IPS-18a (cell line): ENCODE data around the gene RNF220.
A peak's percentile ranks its signal among the peaks of the same experiment; 100 is the strongest.

Source experiments
- H3K27ac ChIP-seq: one replicate; pipeline ENCODE4 v1.5.1; 2013; ENCODE audit warnings: low read length
- H3K27me3 ChIP-seq: one replicate; pipeline ENCODE4 v1.6.1; 2013; ENCODE audit warnings: mild to moderate bottlenecking, low read length; ENCODE audit not compliant: control insufficient read depth, insufficient read depth
- H3K36me3 ChIP-seq: one replicate; pipeline ENCODE4 v1.6.1; 2013; ENCODE audit warnings: low read depth, low read length; ENCODE audit not compliant: control insufficient read depth
- H3K4me1 ChIP-seq: one replicate; pipeline ENCODE4 v1.6.1; 2013; ENCODE audit warnings: low read depth, low read length; ENCODE audit not compliant: control insufficient read depth
- H3K4me3 ChIP-seq: one replicate; pipeline ENCODE4 v1.5.1; 2013; ENCODE audit warnings: low read length
- H3K9ac ChIP-seq: one replicate; pipeline ENCODE4 v1.6.1; 2013; ENCODE audit warnings: mild to moderate bottlenecking, low read length, moderate library complexity
- H3K9me3 ChIP-seq: one replicate; pipeline ENCODE4 v1.6.1; 2013; ENCODE audit warnings: low read depth, low read length; ENCODE audit not compliant: control insufficient read depth

RNF220 gene

DNA sequence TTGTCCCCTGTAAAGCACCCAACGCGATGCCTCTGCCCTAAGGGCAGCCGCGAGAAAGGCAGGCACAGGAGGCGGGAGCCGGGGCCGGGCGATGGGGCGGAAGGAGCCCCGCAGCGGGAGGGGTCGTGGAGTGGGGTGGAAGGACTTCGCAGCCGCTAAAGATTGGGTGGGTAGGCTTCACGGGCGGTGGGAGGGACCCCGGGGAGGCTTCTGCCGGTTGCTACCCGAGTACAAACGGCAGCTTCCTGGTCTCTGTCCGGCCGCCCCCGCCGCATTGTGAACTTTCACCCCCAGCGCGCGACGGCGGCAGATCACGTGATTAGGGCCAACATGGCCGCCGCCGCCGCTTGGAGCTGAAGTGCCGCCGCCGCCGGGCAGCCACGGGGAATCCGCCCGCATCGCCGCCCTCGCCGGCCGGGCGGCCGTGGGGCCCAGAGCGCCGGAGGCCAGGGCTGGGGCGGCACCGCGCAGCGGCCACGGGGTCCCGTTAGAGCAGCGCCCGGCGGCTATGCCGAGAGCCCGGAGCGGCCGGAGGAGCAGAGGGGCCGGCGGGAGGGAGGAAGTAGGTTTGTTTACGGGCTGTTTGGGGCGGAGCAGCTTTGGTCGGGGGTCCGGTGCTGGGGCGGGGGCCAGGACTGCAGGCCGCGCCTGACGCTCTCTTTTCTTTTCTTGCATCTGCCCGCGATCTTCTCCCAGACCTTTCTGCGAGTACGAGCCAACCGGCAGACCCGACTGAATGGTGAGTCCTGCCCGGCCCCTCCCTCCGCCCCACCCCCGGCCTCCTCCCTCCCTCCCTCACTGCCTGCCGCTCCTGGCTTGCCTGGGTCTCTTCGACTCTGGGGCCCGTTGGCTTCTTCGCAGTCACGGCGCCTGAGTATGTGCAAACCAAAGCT is 226.8 kb downstream of the RNF220 start:
- H3K4me1 ChIP-seq = peaks cover 14% of the 10 kb centered on the region

DNA sequence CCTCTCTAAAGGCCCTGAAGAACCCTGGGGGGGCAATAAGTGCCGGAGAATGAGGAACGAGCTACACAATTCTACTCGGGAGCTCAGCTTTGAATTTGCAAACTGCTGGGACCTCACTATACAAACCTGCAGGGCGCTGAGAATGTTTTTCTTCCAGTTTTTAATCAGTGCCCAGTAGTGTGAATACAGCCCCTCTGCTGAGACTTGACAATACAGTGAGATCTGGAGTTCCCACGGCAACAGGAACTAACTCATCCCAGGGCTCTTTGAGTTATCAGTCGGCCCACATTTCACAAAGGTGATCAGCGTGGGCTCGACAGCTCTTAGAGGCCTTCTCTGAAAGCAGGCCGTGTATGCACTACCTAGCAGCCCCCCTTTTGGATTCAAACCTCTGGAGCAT is 227.5 kb downstream of the RNF220 start:
- Histone ChIP-seq H3K9me3 (no peaks in the 10 kb centered on the region), H3K27ac (peak overlapping the region; percentile 80), H3K4me3 (peak overlapping the region; percentile 91), H3K4me1 (peaks cover 14% of the 10 kb centered on the region), H3K36me3 (peaks cover 42% of the 10 kb centered on the region), H3K27me3 (no peaks in the 10 kb centered on the region), H3K9ac (peak overlapping the region; percentile 88)

More for the DNA sequence above, 226.8 kb downstream of the RNF220 start:
- Histone ChIP-seq H3K9me3 (no peaks in the 10 kb centered on the region), H3K9ac (peak overlapping the region; percentile 88), H3K27ac (peak overlapping the region; percentile 90), H3K27me3 (no peaks in the 10 kb centered on the region), H3K36me3 (peaks cover 38% of the 10 kb centered on the region), H3K4me3 (peak overlapping the region; percentile 91)

DNA sequence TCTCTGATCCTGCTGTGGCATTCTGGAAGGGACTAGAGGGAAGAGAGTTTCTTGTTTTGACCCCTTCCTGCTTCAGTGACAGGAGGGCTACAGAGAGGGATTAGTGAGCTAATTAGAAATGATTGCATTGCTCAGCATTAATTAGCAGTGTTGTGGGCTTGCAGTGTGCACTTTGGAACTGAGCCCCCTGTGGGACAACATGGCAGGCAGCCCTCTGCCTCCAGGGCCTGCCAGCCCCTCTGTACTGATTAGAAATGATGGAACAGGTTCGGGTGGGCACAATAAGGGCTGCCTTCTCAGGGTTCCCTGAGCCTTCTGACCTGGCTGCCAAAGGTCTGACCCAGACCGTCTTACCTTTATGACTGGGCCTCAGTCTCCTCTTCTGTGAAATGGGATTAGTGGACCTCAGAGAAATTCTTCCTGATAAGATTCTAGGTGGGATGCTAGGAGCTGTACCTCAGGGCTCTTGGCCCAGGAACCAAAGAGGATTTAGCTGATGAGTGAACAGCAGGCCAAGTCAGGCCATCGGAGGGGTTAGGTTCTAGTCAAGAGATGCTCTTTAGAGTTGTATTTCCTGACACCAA is 229.6 kb downstream of the RNF220 start:
- no peaks in the 10 kb centered on the region for H3K27me3 ChIP-seq
- peaks cover 14% of the 10 kb centered on the region for H3K4me1 ChIP-seq
- no peak overlapping the region for H3K9ac ChIP-seq
- H3K27ac ChIP-seq = no peak overlapping the region
- peaks cover 60% of the 10 kb centered on the region for H3K36me3 ChIP-seq
- H3K4me3 ChIP-seq = no peak overlapping the region
- no peaks in the 10 kb centered on the region for H3K9me3 ChIP-seq

DNA sequence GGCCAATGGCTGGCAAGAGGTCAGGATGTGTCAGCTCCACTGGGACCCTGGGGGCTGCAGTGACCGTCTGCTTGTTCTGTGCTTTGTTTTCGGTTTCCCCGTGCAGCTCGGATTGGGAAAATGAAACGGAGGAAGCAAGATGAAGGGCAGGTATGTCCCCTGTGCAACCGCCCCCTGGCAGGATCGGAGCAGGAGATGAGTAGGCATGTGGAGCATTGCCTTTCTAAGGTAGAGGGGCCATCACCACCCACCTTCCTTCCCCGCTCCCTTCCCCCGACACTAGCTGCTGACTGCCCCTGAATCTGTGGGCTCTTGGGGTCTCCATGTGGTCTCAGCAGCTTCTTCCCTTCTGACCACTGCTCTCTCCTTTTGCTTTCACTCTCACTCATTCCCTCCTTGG is 230.4 kb downstream of the RNF220 start:
- Histone ChIP-seq H3K4me3 (no peak overlapping the region), H3K9ac (no peak overlapping the region), H3K27ac (no peak overlapping the region), H3K9me3 (no peaks in the 10 kb centered on the region), H3K4me1 (peaks cover 14% of the 10 kb centered on the region), H3K27me3 (no peaks in the 10 kb centered on the region), H3K36me3 (peaks cover 60% of the 10 kb centered on the region)

DNA sequence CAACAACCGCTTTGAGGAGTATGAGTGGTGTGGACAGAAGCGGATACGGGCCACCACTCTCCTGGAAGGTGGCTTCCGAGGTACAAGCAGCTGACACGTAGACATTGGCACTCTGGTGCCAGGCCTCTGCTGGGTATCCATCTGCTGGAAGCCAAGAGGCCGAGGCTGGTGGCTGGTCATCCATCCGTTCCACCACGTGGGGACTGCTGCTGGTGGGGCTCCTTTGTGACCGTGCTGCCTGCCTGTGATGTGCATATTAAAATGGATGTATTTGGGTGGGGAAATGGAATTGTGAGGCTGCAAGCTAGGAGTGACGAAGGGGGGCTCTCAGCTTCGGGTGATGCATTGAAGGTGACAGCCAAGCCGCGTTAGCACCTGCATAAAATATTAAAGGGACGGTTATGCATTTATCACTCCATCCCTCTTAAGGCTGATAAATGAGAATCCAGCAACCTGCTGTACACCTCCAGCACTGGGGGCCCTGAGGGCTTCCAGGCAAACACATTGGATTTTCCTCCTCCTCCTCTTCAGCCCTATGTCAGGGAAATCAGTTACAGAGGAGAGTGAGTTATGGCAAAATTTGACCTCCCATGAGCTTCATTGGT is 231.1 kb downstream of the RNF220 start:
- Histone ChIP-seq H3K4me3 (no peak overlapping the region), H3K9ac (no peak overlapping the region), H3K4me1 (peaks cover 12% of the 10 kb centered on the region), H3K27ac (no peak overlapping the region), H3K36me3 (peaks cover 65% of the 10 kb centered on the region), H3K27me3 (no peaks in the 10 kb centered on the region), H3K9me3 (no peaks in the 10 kb centered on the region)

DNA sequence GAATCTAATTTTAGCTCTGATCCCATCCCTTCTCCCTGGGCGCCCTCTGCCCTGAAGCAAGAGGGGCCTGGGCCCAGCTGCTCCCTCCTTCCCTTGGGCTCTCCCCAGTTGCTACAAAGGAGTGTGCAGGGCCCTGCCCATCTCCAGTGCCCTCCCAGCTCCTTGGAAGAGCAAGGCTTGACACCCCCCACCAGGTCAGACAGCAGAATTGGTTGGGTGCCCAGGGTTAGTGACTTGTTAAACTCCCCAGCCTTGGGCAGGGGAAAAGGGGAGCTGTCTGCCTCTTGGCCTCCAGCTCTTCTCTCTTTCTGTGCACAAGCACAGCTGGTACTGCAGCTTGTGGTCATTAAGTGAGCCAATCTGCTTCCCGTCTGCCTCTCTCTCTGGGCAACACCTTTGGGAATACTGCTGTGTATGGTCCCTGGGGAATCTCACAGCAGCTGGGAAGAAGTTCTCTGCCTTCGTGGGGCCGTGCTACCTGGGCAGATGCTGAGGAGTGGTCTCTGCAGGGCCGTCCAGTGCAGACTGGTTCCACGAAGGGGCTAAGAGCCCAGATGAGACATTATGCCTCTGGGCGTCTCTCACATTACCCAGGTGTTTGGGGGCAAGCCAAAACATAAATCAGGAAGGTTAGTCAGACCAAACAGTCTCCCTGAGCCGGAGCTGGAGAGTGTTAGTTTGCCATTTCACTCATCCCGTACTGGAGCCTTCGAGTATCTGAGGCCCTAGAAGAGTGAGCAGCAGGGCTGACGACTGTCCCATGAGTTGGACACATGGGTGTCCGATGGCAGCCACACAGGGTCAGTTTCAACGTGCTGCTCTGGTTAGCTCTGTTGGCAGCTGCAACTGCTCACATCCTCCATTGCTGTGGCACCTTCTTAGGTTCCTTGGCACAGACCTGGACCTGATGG is 231.9 kb downstream of the RNF220 start:
- peaks cover 67% of the 10 kb centered on the region for H3K36me3 ChIP-seq
- no peak overlapping the region for H3K4me3 ChIP-seq
- H3K27ac ChIP-seq = no peak overlapping the region
- H3K4me1 ChIP-seq = peaks cover 9% of the 10 kb centered on the region
- H3K9ac ChIP-seq = no peak overlapping the region
- no peaks in the 10 kb centered on the region for H3K9me3 ChIP-seq
- no peaks in the 10 kb centered on the region for H3K27me3 ChIP-seq

DNA sequence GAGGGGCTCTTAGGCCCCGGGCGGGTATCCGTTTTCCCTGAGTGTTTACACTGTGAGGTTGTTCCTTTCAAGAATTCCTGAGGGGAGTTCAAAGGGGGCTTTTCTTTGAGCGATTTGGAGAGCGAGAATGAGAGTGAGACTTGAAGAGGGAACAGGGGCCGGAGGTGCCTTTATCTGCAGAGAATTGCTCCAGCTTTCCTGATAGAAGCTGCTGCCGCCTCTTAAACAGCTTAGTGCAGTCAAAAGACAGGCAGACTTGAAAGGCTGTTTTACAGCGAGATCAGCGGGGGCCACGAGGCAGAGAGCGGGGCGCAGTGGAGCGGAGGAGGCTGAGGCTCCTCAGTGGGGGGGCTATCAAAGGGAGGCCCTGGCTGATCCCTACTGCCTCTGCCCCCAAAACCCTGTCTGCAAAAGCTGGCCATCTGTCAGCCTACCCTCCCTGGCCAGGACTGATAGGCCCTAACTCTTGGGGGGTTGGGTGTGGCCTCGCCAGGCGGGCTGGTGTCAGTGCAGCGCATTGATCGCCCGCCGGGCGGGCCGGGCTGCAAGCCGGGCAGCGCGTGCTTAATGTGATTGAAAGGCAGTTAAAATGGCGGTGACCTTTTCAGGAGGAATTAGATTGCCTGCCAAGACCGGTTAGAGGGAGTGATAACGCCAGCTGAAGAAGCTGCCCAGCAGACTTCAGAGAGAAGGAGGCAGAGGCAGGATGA is 232.8 kb downstream of the RNF220 start:
- H3K4me1 ChIP-seq = peaks cover 6% of the 10 kb centered on the region
- no peak overlapping the region for H3K27ac ChIP-seq
- peaks cover 68% of the 10 kb centered on the region for H3K36me3 ChIP-seq
- no peak overlapping the region for H3K4me3 ChIP-seq
- no peaks in the 10 kb centered on the region for H3K27me3 ChIP-seq
- no peaks in the 10 kb centered on the region for H3K9me3 ChIP-seq
- no peak overlapping the region for H3K9ac ChIP-seq

DNA sequence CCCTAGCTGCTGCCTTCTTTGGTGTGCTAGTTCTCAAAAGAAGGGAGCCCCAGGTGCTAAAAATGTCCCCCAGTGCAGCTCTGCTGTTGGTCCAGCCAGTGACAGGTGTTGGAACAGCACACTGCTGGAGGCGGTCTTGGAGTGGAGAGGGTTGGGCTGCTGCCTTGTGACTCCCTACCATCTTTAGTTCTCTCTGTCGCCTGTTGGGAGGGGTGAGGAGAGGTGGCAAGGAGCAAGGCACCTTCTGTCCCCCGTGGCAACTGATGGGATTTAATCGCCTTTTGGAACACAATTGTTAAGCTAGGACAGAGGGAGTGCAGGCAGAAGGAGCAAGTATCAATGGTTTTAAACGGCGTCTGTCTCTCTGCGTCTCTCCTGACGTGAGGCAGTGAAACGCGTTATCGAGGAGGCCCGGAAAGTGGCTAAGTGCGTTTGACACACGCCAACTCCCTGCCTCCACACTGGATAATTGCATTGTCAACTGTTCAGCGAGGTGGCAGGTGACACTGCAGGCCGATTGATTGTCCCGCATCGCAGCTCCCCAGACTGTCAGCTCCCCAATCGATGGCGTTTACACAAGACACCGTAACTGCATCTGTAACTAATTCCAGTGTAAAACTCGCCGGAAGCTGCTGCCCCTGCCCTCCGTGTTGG is 235.3 kb downstream of the RNF220 start:
- no peak overlapping the region for H3K4me3 ChIP-seq
- H3K9ac ChIP-seq = no peak overlapping the region
- H3K4me1 ChIP-seq = no peaks in the 10 kb centered on the region
- H3K27ac ChIP-seq = no peak overlapping the region
- H3K36me3 ChIP-seq = peaks cover 70% of the 10 kb centered on the region
- no peaks in the 10 kb centered on the region for H3K9me3 ChIP-seq
- no peaks in the 10 kb centered on the region for H3K27me3 ChIP-seq

DNA sequence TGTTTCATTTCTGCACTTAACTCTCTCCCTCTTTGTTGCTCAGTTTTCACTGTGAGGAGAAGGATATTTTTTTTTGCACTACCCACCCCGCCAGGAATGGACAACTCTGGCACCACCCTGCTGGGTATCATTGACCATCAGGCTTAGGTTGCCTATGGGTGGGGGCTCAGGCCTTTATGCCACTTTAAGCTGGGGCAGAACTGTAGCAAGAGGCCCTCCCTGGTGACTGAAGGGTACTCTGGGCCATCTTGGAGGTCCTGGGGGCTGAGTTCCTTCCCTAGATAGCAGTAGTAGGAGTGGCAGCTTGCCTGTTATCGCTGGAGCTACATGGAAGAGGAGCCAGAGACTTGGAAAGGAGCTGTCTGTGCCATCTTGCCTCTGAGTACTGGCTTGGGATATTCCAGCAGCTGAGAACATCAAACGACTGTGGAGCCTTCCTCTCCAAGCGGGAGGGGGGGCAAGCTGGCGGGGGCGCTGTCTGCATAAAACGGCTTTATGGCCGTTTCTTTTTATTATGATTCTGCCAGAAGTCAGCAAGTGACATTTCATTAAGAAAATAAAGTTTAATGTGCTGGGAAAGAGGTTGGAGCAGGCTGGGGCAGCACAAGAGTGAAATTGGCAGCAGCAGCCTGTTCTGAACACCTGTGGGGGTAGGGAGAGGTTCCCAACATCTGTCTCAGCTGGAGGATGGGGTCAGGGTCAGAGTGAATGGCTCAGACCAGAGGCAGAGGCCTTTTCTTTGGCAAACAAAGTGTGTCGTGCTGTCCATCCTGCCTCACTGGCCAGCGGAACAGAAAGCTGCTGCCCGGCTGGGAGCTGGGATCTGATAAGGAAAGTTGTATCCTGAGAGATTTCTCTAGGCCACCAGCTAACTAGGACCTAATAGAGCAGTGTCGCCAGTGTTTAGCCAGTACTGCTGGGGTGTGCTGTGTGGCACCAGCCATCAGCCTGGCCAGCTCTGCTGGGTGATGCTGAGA is 236.4 kb downstream of the RNF220 start:
- H3K4me3 ChIP-seq = no peak overlapping the region
- peaks cover 68% of the 10 kb centered on the region for H3K36me3 ChIP-seq
- H3K27me3 ChIP-seq = no peaks in the 10 kb centered on the region
- H3K4me1 ChIP-seq = no peaks in the 10 kb centered on the region
- no peak overlapping the region for H3K9ac ChIP-seq
- H3K27ac ChIP-seq = no peak overlapping the region
- no peaks in the 10 kb centered on the region for H3K9me3 ChIP-seq
